Measurements from ENCODE around the gene KCNIP4. TPM values are rescaled to one million over a fixed set of nuclear protein-coding genes. Genes with fewer than 3 reads are reported as not detected.

The KCNIP4 gene
- total and polyA plus RNA-seq, 10 of the 15 experiments (the other 5 are each of a cell fraction or from before 2014, with no cell fraction given) = 0.03 to 0.23 (median 0.13) TPM; not detected in 7

DNA sequence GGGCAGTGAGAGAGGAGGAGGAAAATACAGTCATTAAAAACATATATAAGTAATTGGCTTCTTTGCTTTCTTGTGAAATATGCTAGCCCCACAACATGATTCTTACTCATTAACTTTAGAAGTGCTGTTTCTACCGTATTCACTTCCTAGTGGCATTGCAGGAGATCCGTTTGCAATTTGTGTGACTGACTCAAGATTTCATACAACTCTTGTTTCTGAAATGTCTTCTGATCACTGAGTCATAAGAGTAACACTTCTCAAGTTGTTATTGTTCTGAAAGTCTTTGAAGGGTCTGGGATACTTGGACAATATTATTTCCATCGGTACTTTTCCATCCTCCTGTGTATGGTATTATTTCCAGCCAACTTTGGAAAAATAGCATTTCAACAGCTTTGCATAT, 937.5 kb downstream of the KCNIP4 start:
- Histone ChIP-seq H3K27me3 (replicated peaks in 1 of 2; ENCODE audit: control insufficient read depth in 2 of 2, insufficient read depth in 2 of 2, low read length in 1 of 2) (no peaks in the 10 kb centered on the region), H3K4me2 (ENCODE audit: control insufficient read depth, insufficient read depth) (no peak overlapping the region), H3K4me1 (ENCODE audit: control insufficient read depth, insufficient read depth, low read length) (no peaks in the 10 kb centered on the region), H3K4me3 (no peak overlapping the region), H3K9me3 (replicated peaks; ENCODE audit: control insufficient read depth, insufficient read depth, low read length) (no peaks in the 10 kb centered on the region), H2AFZ (ENCODE audit: control insufficient read depth, low read depth, low read length) (no peak overlapping the region), H4K20me1 (ENCODE audit: control insufficient read depth, insufficient read depth) (no peaks in the 10 kb centered on the region), H3K27ac (ENCODE audit: control insufficient read depth, insufficient read depth) (no peak overlapping the region), H3K36me3 (ENCODE audit: control insufficient read depth in 2 of 2, insufficient read depth in 2 of 2, low read length in 1 of 2) (no peaks in the 10 kb centered on the region), H3K79me2 (ENCODE audit: control insufficient read depth, insufficient read depth, low read length) (no peaks in the 10 kb centered on the region), H3K9ac (ENCODE audit: control insufficient read depth, insufficient read depth, low read length) (no peak overlapping the region)
- RAD21 ChIA-PET (ENCODE audit: unreplicated experiment) = no interaction called here
- SMC1A ChIA-PET (ENCODE audit: uncharacterized antibody, unreplicated experiment) = interaction anchor here (1.1 kb wide), 1 partner anchor 10 kb away, joined by 4 read pairs; no protein-coding TSS in a partner anchor
- CTCF ChIA-PET = no interaction called here
- ATAC-seq = no peak
- intact Hi-C loops (cut with micrococcal nuclease; ENCODE audit: unreplicated experiment) = no loop called here
- no TSS peak for BruUV-seq (replicated peaks)
- DNase-seq (ENCODE audit: low read depth, low spot score) = no peak
- in situ Hi-C loops (cut with MboI) = no loop called here
- WGBS (ENCODE audit: insufficient coverage, insufficient replicate concordance, low lambda C conversion rate, missing lambda C conversion rate) = 52% methylated on average over 3 of the region's 3 CpGs
- POLR2A ChIA-PET = no interaction called here
- no peak for TF ChIP-seq POLR2AphosphoS2 (IDR thresholded peaks at IDR 0.05; ENCODE audit: low read depth, low read length)
- no peak for TF ChIP-seq RELA (IDR thresholded peaks at IDR 0.05; ENCODE audit: borderline replicate concordance, partially characterized antibody)
- TF ChIP-seq CEBPB (IDR thresholded peaks at IDR 0.05; ENCODE audit: borderline replicate concordance in 1 of 2, low read depth in 2 of 2, low read length in 2 of 2) = no peak
- TF ChIP-seq POLR2A (IDR thresholded peaks at IDR 0.05; ENCODE audit: low read depth, low read length) = no peak
- no peak for TF ChIP-seq EP300 (IDR thresholded peaks at IDR 0.05; ENCODE audit: borderline replicate concordance in 1 of 2, control insufficient read depth in 1 of 2, low read depth in 2 of 2, low read length in 2 of 2)
- TF ChIP-seq BACH1 (IDR thresholded peaks at IDR 0.05; ENCODE audit: borderline replicate concordance) = no peak
- FAIRE-seq = no peak

GRCh38 chr4:21009956-21010355, 938.6 kb downstream of the KCNIP4 start:
- Histone ChIP-seq H4K20me1 (ENCODE audit: control insufficient read depth, insufficient read depth) (no peaks in the 10 kb centered on the region), H3K27ac (ENCODE audit: control insufficient read depth, insufficient read depth) (no peak overlapping the region), H3K79me2 (ENCODE audit: control insufficient read depth, insufficient read depth, low read length) (no peaks in the 10 kb centered on the region), H3K4me2 (ENCODE audit: control insufficient read depth, insufficient read depth) (no peak overlapping the region), H3K36me3 (ENCODE audit: control insufficient read depth in 2 of 2, insufficient read depth in 2 of 2, low read length in 1 of 2) (no peaks in the 10 kb centered on the region), H3K9me3 (replicated peaks; ENCODE audit: control insufficient read depth, insufficient read depth, low read length) (no peaks in the 10 kb centered on the region), H3K4me1 (ENCODE audit: control insufficient read depth, insufficient read depth, low read length) (no peaks in the 10 kb centered on the region), H2AFZ (ENCODE audit: control insufficient read depth, low read depth, low read length) (no peak overlapping the region), H3K27me3 (replicated peaks in 1 of 2; ENCODE audit: control insufficient read depth in 2 of 2, insufficient read depth in 2 of 2, low read length in 1 of 2) (no peaks in the 10 kb centered on the region), H3K4me3 (no peak overlapping the region), H3K9ac (ENCODE audit: control insufficient read depth, insufficient read depth, low read length) (no peak overlapping the region)
- in situ Hi-C loops (cut with MboI) (no loop called here), intact Hi-C loops (cut with micrococcal nuclease; ENCODE audit: unreplicated experiment) (no loop called here)
- ChIA-PET CTCF (no interaction called here), POLR2A (no interaction called here), RAD21 (ENCODE audit: unreplicated experiment) (no interaction called here), SMC1A (ENCODE audit: uncharacterized antibody, unreplicated experiment) (no interaction called here)
- FAIRE-seq (no peak), ATAC-seq (no peak), DNase-seq (ENCODE audit: low read depth, low spot score) (no peak)
- no TSS peak for BruUV-seq (replicated peaks)
- 11% methylated on average over 4 of the region's 4 CpGs for WGBS (ENCODE audit: insufficient coverage, insufficient replicate concordance, low lambda C conversion rate, missing lambda C conversion rate)
- TF ChIP-seq CBFB (IDR thresholded peaks at IDR 0.05; ENCODE audit: low read depth) (no peak), EED (IDR thresholded peaks at IDR 0.05; ENCODE audit: low read depth) (no peak), TARDBP (IDR thresholded peaks at IDR 0.05; ENCODE audit: borderline replicate concordance) (no peak), TBL1XR1 (IDR thresholded peaks at IDR 0.05; ENCODE audit: low read depth, low read length) (no peak), NFYB (IDR thresholded peaks at IDR 0.05; ENCODE audit: insufficient read depth, low read depth, low read length) (no peak), NBN (IDR thresholded peaks at IDR 0.05) (no peak), SREBF2 (IDR thresholded peaks at IDR 0.05; ENCODE audit: low read length) (no peak), GATAD2B (conservative IDR thresholded peaks at IDR 0.05; ENCODE audit: low read depth) (no peak), SPI1 (IDR thresholded peaks at IDR 0.05; ENCODE audit: borderline replicate concordance, insufficient read depth, low read depth, low read length) (no peak)
- TF ChIP-seq, protein P1, sequence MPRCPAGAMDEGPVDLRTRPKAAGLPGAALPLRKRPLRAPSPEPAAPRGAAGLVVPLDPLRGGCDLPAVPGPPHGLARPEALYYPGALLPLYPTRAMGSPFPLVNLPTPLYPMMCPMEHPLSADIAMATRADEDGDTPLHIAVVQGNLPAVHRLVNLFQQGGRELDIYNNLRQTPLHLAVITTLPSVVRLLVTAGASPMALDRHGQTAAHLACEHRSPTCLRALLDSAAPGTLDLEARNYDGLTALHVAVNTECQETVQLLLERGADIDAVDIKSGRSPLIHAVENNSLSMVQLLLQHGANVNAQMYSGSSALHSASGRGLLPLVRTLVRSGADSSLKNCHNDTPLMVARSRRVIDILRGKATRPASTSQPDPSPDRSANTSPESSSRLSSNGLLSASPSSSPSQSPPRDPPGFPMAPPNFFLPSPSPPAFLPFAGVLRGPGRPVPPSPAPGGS (IDR thresholded peaks at IDR 0.05; ENCODE audit: borderline replicate concordance, insufficient read depth, low read depth, low read length, poor library complexity, severe bottlenecking) = no peak

All from GM12878 (cell line).